PC-3 (cell line): ENCODE results near the gene C18orf32. TPM values are rescaled to one million over a fixed set of nuclear protein-coding genes. Genes with fewer than 3 reads are reported as not detected.

Experiments
- ATAC-seq: fragments of 200-7000 bp; cut with Tn5 transposase; 2 replicates; pipeline ENCODE4 v1.9.1; 2020; ENCODE audit warnings: mild to moderate bottlenecking, moderate library complexity
- BruUV-seq: library from RNA; stranded (reverse); fragments of 400-500 nt; replicated peaks from 2 replicates; lab custom pipeline; 2021; lab: Mats Ljungman, UMichigan
- CTCF ChIA-PET: fragments of 300-600 bp; sonication (Branson Sonifier 250); formaldehyde crosslinking; loops from one replicate; lab custom pipeline; 2022; ENCODE audit warnings: antibody characterized with exemption; lab: Charles Lee
- POLR2A ChIA-PET: fragments of 300-600 bp; sonication (Branson Sonifier 250); formaldehyde crosslinking; loops from one replicate; lab custom pipeline; 2022; ENCODE audit warnings: antibody characterized with exemption; ENCODE audit not compliant: unreplicated experiment; lab: Charles Lee
- DNase-seq: peaks from one replicate; pipeline ENCODE4 v3.0.0-alpha.2; 2015
- H2AFZ ChIP-seq: fragments of 300-600 bp; sonication (generic); 2 replicates; pipeline ENCODE4 v1.6.0; 2016; ENCODE audit warnings: antibody characterized with exemption, low read length
- H3F3A ChIP-seq: fragments of 300-600 bp; sonication (generic); one replicate; pipeline ENCODE4 v1.6.0; 2017; ENCODE audit warnings: antibody characterized with exemption, low read length, control low read depth, mild to moderate bottlenecking; ENCODE audit not compliant: unreplicated experiment
- H3K27ac ChIP-seq: fragments of 300-600 bp; sonication (generic); 2 replicates; pipeline ENCODE4 v1.5.1; 2016; ENCODE audit warnings: mild to moderate bottlenecking, low read length
- H3K27me3 ChIP-seq: fragments of 300-600 bp; sonication (generic); 2 replicates; pipeline ENCODE4 v1.6.1; 2016; ENCODE audit warnings: low read length, mixed read lengths
- H3K36me3 ChIP-seq: fragments of 300-600 bp; sonication (generic); 2 replicates; pipeline ENCODE4 v1.6.1; 2016; ENCODE audit warnings: low read depth, mixed run types, low read length, mixed read lengths
- H3K4me1 ChIP-seq: fragments of 300-600 bp; sonication (generic); 2 replicates; pipeline ENCODE4 v1.5.1; 2016; ENCODE audit warnings: low read length; ENCODE audit not compliant: insufficient read depth
- H3K4me2 ChIP-seq: fragments of 300-600 bp; sonication (generic); 2 replicates; pipeline ENCODE4 v1.6.0; 2016; ENCODE audit warnings: low read length
- H3K4me3 ChIP-seq: fragments of 300-600 bp; sonication (generic); 2 replicates; pipeline ENCODE4 v1.5.1; 2016; ENCODE audit warnings: mild to moderate bottlenecking, low read length, mixed read lengths
- H3K79me2 ChIP-seq: fragments of 300-600 bp; sonication (generic); 2 replicates; pipeline ENCODE4 v1.6.1; 2017; ENCODE audit warnings: low read length, mixed read lengths
- H3K9ac ChIP-seq: fragments of 300-600 bp; sonication (generic); 2 replicates; pipeline ENCODE4 v1.6.0; 2016; ENCODE audit warnings: mild to moderate bottlenecking, low read length
- H3K9me2 ChIP-seq: fragments of 300-600 bp; sonication (generic); replicated peaks from 2 replicates; pipeline ENCODE4 v1.6.1; 2016; ENCODE audit warnings: mixed run types, low read length, mixed read lengths
- H3K9me3 ChIP-seq: fragments of 300-600 bp; sonication (generic); 2 replicates; pipeline ENCODE4 v1.6.1; 2016; ENCODE audit warnings: low read length, mixed read lengths
- H4K20me1 ChIP-seq: fragments of 300-600 bp; sonication (generic); 2 replicates; pipeline ENCODE4 v1.6.1; 2016; ENCODE audit warnings: low read length, mixed read lengths
- CTCF ChIP-seq: fragments of 300-600 bp; sonication (generic); conservative IDR thresholded peaks from 2 replicates; pipeline ENCODE4 v1.5.1; 2017; ENCODE audit warnings: antibody characterized with exemption, low read depth, mild to moderate bottlenecking, low read length
- EZH2 ChIP-seq: fragments of 300-600 bp; sonication (generic); IDR thresholded peaks from one replicate; pipeline ENCODE4 v1.6.1; 2017; ENCODE audit warnings: antibody characterized with exemption, mild to moderate bottlenecking, low read length; ENCODE audit not compliant: unreplicated experiment
- EZH2phosphoT487 ChIP-seq: fragments of 300-600 bp; sonication (generic); IDR thresholded peaks from 2 replicates; pipeline ENCODE4 v1.6.1; 2018; ENCODE audit warnings: mild to moderate bottlenecking, antibody characterized with exemption, low read length, borderline replicate concordance
- intact Hi-C: fragments of 100-400 bp; cut with micrococcal nuclease; formaldehyde crosslinking; loops from 2 replicates; pipeline ENCODE4 v1.9.0; 2023
- total RNA-seq: library from RNA; depleted of rRNA; stranded (reverse); fragments of >200 nt; gene quantifications from 2 replicates; pipeline ENCODE4 v1.2.3, GENCODE V29; 2014; rRNA removed

Gene C18orf32
- total RNA-seq, 1 experiment from 2014 or later = 5.7 TPM

DNA sequence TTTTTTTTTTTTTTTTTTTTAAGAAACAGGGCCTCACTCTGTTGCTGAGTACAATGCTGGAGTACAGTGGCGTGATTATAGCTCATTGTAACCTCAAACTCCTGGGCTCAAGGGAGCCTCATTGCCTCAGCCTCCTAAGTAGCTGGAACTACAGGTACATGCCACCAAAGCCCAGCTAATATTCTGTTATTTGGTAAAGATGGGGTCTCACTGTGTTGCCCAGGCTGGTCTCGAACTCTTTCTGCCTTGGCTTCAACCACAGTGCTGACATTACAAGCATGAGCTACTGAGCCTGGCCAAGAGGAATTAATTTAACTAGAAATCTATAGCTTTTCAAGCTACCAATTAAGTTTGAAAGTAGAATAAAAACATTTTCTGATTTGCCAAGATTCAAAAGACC lies 54.4 kb downstream of the C18orf32 start:
- Histone ChIP-seq H3K9ac (no peak overlapping the region), H3K9me2 (no peaks in the 10 kb centered on the region), H3K27ac (no peak overlapping the region), H3F3A (no peaks in the 10 kb centered on the region), H3K4me2 (no peak overlapping the region), H2AFZ (no peak overlapping the region), H3K4me3 (no peak overlapping the region), H4K20me1 (no peaks in the 10 kb centered on the region), H3K36me3 (no peaks in the 10 kb centered on the region), H3K4me1 (no peaks in the 10 kb centered on the region), H3K79me2 (no peaks in the 10 kb centered on the region), H3K9me3 (no peaks in the 10 kb centered on the region), H3K27me3 (no peaks in the 10 kb centered on the region)
- TF ChIP-seq EZH2 = no peak
- no peak for TF ChIP-seq CTCF
- no peak for TF ChIP-seq EZH2phosphoT487
- intact Hi-C loops = no loop called here
- BruUV-seq = no TSS peak
- DNase-seq (no peak), ATAC-seq (no peak)
- ChIA-PET POLR2A (interaction anchor here (0.6 kb wide), 1 partner anchor 356 kb away, joined by 6 read pairs; no protein-coding TSS in a partner anchor), CTCF (no interaction called here)

- H3K27ac ChIP-seq = no peak overlapping the region
These were observed 55.7 kb downstream of the C18orf32 start for GRCh38 chr18:49431165-49431962.

More at GRCh38 chr18:49431165-49431962, 55.7 kb downstream of the C18orf32 start:
- intact Hi-C loops = no loop called here
- no peak overlapping the region for H3K4me2 ChIP-seq
- H2AFZ ChIP-seq = no peak overlapping the region
- DNase-seq (no peak), ATAC-seq (no peak)
- ChIA-PET CTCF (interaction anchor here (0.6 kb wide), 1 partner anchor 440 kb away, joined by 3 read pairs; no protein-coding TSS in a partner anchor), POLR2A (no interaction called here)
- H3K9me3 ChIP-seq = no peaks in the 10 kb centered on the region
- no peak overlapping the region for H3K4me3 ChIP-seq
- H3F3A ChIP-seq = no peaks in the 10 kb centered on the region
- H3K27me3 ChIP-seq = no peaks in the 10 kb centered on the region
- no peaks in the 10 kb centered on the region for H3K9me2 ChIP-seq
- no peaks in the 10 kb centered on the region for H4K20me1 ChIP-seq
- no peaks in the 10 kb centered on the region for H3K36me3 ChIP-seq
- TF ChIP-seq EZH2 (no peak), CTCF (no peak), EZH2phosphoT487 (no peak)
- H3K9ac ChIP-seq = no peak overlapping the region
- BruUV-seq = no TSS peak
- H3K4me1 ChIP-seq = no peaks in the 10 kb centered on the region
- H3K79me2 ChIP-seq = no peaks in the 10 kb centered on the region

Other genes with a start within 250 kb of the C18orf32 start
- gene DYM, start 26.6 kb downstream of the C18orf32 start, total RNA-seq = 20.2 and 29.8 TPM in 2 replicates
- gene RPL17, start 5.2 kb upstream of the C18orf32 start, total RNA-seq = 773 and 829 TPM in 2 replicates
- 9.1 and 14.8 TPM in 2 replicates for gene LIPG, start 74.8 kb upstream of the C18orf32 start, total RNA-seq